Effector memory CD4-positive, alpha-beta T cell (primary cell): ENCODE measurements around the gene GLDC.
"Not testable (repeated sequence)": the region's sequence is repeated elsewhere in the genome, so short reads cannot be mapped to it uniquely, and the experiment has no call there.

Experiments used
- DNase-seq, 3 donors: peaks; one replicate each; pipeline ENCODE4 v3.0.0-alpha.2; 2020
- H3K27ac ChIP-seq: 2 replicates; pipeline ENCODE4 v1.7.0; 2013; ENCODE audit warnings: mild to moderate bottlenecking, low read length, moderate library complexity; ENCODE audit not compliant: insufficient read depth, poor library complexity, severe bottlenecking
- H3K27me3 ChIP-seq: replicated peaks from 2 replicates; pipeline ENCODE4 v1.7.0; 2013; ENCODE audit warnings: mild to moderate bottlenecking, low read length; ENCODE audit not compliant: insufficient read depth, control insufficient read depth, poor library complexity, severe bottlenecking
- H3K36me3 ChIP-seq: 2 replicates; pipeline ENCODE4 v1.7.0; 2013; ENCODE audit warnings: mild to moderate bottlenecking, low read length, moderate library complexity; ENCODE audit not compliant: control insufficient read depth, insufficient read depth
- H3K4me1 ChIP-seq: 2 replicates; pipeline ENCODE4 v1.7.0; 2013; ENCODE audit warnings: low read length, mild to moderate bottlenecking; ENCODE audit not compliant: control insufficient read depth, insufficient read depth, poor library complexity, severe bottlenecking
- H3K4me3 ChIP-seq: 2 replicates; pipeline ENCODE4 v1.7.0; 2013; ENCODE audit warnings: low read length, low read depth, mild to moderate bottlenecking; ENCODE audit not compliant: insufficient read depth, poor library complexity, severe bottlenecking
- H3K9me3 ChIP-seq: 2 replicates; pipeline ENCODE4 v1.7.0; 2013; ENCODE audit warnings: mild to moderate bottlenecking, low read length, moderate library complexity; ENCODE audit not compliant: control insufficient read depth
- total RNA-seq, 3 donors: gene quantifications; one replicate each; lab custom pipeline; 2026; lab: John Stamatoyannopoulos, UW

Gene GLDC
- total RNA-seq: 0 to 0.77 (median 0) reads per million in 3 donors

- peaks cover 33% of the 10 kb centered on the region for H3K27me3 ChIP-seq
- H3K4me3 ChIP-seq: peak within 1 kb of the TSS; percentile 57
Measured at GRCh38 chr9:6645355-6646292, at the start of gene GLDC. GLDC (minus strand) TSS chr9:6645729; CDS start chr9:6645499, 230 bp downstream.

GRCh38 chr9:6692881-6693361 is 47.4 kb upstream of the GLDC start:
- no peak for DNase-seq
- Histone ChIP-seq H3K4me1 (no peaks in the 10 kb centered on the region), H3K27ac (no peak overlapping the region), H3K36me3 (no peaks in the 10 kb centered on the region), H3K9me3 (no peaks in the 10 kb centered on the region), H3K27me3 (no peaks in the 10 kb centered on the region), H3K4me3 (no peak overlapping the region)

More at GRCh38 chr9:6645355-6646292, at the start of gene GLDC:
- H3K27ac ChIP-seq: no peak within 1 kb of the TSS
- H3K9me3 ChIP-seq: no peaks in the 10 kb centered on the region
- peaks cover 14% of the 10 kb centered on the region for H3K4me1 ChIP-seq
- peak in 2 of 3 donors; percentile 8 to 9 for DNase-seq
- H3K36me3 ChIP-seq: no peaks in the 10 kb centered on the region

- Histone ChIP-seq H3K9me3 (no peaks in the 10 kb centered on the region), H3K4me3 (no peak overlapping the region), H3K27ac (no peak overlapping the region), H3K27me3 (no peaks in the 10 kb centered on the region), H3K4me1 (no peaks in the 10 kb centered on the region), H3K36me3 (no peaks in the 10 kb centered on the region)
- no peak for DNase-seq
Measured at GRCh38 chr9:6692433-6692832, 46.9 kb upstream of the GLDC start.

GRCh38 chr9:6690675-6691070 is 45.1 kb upstream of the GLDC start:
- not testable (repeated sequence) for H3K4me1 ChIP-seq, H3K4me3 ChIP-seq, H3K27ac ChIP-seq, H3K36me3 ChIP-seq, H3K9me3 ChIP-seq, DNase-seq, H3K27me3 ChIP-seq

- H3K36me3 ChIP-seq: no peaks in the 10 kb centered on the region
- H3K27ac ChIP-seq: no peak overlapping the region
- no peaks in the 10 kb centered on the region for H3K27me3 ChIP-seq
- H3K4me1 ChIP-seq: no peaks in the 10 kb centered on the region
- H3K4me3 ChIP-seq: no peak overlapping the region
- H3K9me3 ChIP-seq: no peaks in the 10 kb centered on the region
- no peak for DNase-seq
Measured at GRCh38 chr9:6689893-6690674, 44.6 kb upstream of the GLDC start.

- Histone ChIP-seq H3K9me3 (no peaks in the 10 kb centered on the region), H3K4me3 (no peak overlapping the region), H3K4me1 (peaks cover under 1% of the 10 kb centered on the region), H3K27ac (no peak overlapping the region), H3K36me3 (no peaks in the 10 kb centered on the region), H3K27me3 (no peaks in the 10 kb centered on the region)
- DNase-seq: no peak
Measured at GRCh38 chr9:6687180-6687579, 41.7 kb upstream of the GLDC start.

- no peak overlapping the region for H3K4me3 ChIP-seq
- H3K27me3 ChIP-seq: no peaks in the 10 kb centered on the region
- no peak for DNase-seq
- no peak overlapping the region for H3K27ac ChIP-seq
- peaks cover 3% of the 10 kb centered on the region for H3K4me1 ChIP-seq
- no peaks in the 10 kb centered on the region for H3K9me3 ChIP-seq
- H3K36me3 ChIP-seq: no peaks in the 10 kb centered on the region
Measured at GRCh38 chr9:6686396-6686795, 40.9 kb upstream of the GLDC start.

GRCh38 chr9:6681957-6682501 is 36.5 kb upstream of the GLDC start:
- Histone ChIP-seq H3K9me3 (no peaks in the 10 kb centered on the region), H3K4me3 (peak overlapping the region; percentile 62), H3K27me3 (no peaks in the 10 kb centered on the region), H3K27ac (peak overlapping the region; percentile 86), H3K36me3 (no peaks in the 10 kb centered on the region), H3K4me1 (peaks cover 9% of the 10 kb centered on the region)
- no peak for DNase-seq

- Histone ChIP-seq H3K4me3 (peak overlapping the region; percentile 62), H3K27me3 (no peaks in the 10 kb centered on the region), H3K9me3 (no peaks in the 10 kb centered on the region), H3K27ac (peak overlapping the region; percentile 86), H3K36me3 (no peaks in the 10 kb centered on the region), H3K4me1 (peaks cover 9% of the 10 kb centered on the region)
- peak; percentile 81 to 89 (median 84) for DNase-seq
Measured at GRCh38 chr9:6681147-6681956, 35.8 kb upstream of the GLDC start.
